Stomach (tissue), 9 donors: Measurements from ENCODE around the gene CXXC1. TPM values are rescaled to one million over a fixed set of nuclear protein-coding genes. Genes with fewer than 3 reads are reported as not detected.

Source experiments
- DNase-seq, 2 donors: peaks; one replicate each; pipeline versions ENCODE4 v3.0.0 to v3.0.0-alpha.2; 2013 to 2019
- H3K27ac ChIP-seq, 5 donors: fragments of 200-600 bp in 4 of 5; sonication (generic) in 4 of 5; one replicate each; pipeline ENCODE4 v1.5.1; 2013 to 2019; ENCODE audit warnings: mild to moderate bottlenecking in 1 of 5, moderate library complexity in 1 of 5
- H3K27me3 ChIP-seq, 3 donors: fragments of 200-600 bp; sonication (generic); one replicate each; pipeline ENCODE4 v1.5.1; 2017 to 2019; ENCODE audit warnings: mixed run types in 1 of 3
- H3K36me3 ChIP-seq, 4 donors: fragments of 200-600 bp; sonication (generic); 1 replicate in 3 of 4; 2 replicates in 1 of 4; pipeline ENCODE4 v1.5.1; 2016 to 2019
- H3K4me1 ChIP-seq, 4 donors: fragments of 200-600 bp; sonication (generic); one replicate each; pipeline ENCODE4 v1.5.1; 2016 to 2019
- H3K4me3 ChIP-seq, 4 donors: fragments of 200-600 bp; sonication (generic) in 3 of 4; one replicate each; pipeline ENCODE4 v1.5.1; 2016 to 2019; ENCODE audit warnings: mild to moderate bottlenecking in 1 of 4
- H3K9me3 ChIP-seq, 4 donors: fragments of 200-600 bp; sonication (generic); one replicate each; pipeline ENCODE4 v1.5.1; 2016 to 2019
- CTCF ChIP-seq, 7 experiments: fragments of 450-650 bp in 4 of 7; fragments of 200-600 bp in 3 of 7; sonication (generic) in 3 of 7; IDR thresholded peaks; one replicate each; pipeline ENCODE4 v1.5.1; 2016 to 2019; ENCODE audit warnings: antibody characterized with exemption in 7 of 7, control low read depth in 2 of 7, mild to moderate bottlenecking in 1 of 7
- EP300 ChIP-seq: sonication (generic); formaldehyde crosslinking; IDR thresholded peaks from one replicate; pipeline ENCODE4 v1.6.1; 2017; ENCODE audit warnings: antibody characterized with exemption
- POLR2A ChIP-seq, 4 donors: fragments of 450-650 bp; IDR thresholded peaks; one replicate each; pipeline ENCODE4 v1.6.1; 2016; ENCODE audit warnings: antibody characterized with exemption in 4 of 4, control low read depth in 2 of 4, mild to moderate bottlenecking in 1 of 4, moderate library complexity in 1 of 4
- POLR2AphosphoS5 ChIP-seq, 3 donors: sonication (generic); formaldehyde crosslinking; IDR thresholded peaks; one replicate each; pipeline ENCODE4 v1.6.1; 2016; ENCODE audit warnings: antibody characterized with exemption in 3 of 3
- WGBS, 5 donors: extraction: QIAGEN DNeasy Blood & Tissue Kit in 3 of 5; methylation state at CpG; one replicate each; pipeline versions ENCODE4 v1.1.5 to v1.1.7; 2013 to 2018; 5-methylcytosine and 5-hydroxymethylcytosine counted together
- intact Hi-C: fragments of 100-400 bp; cut with DNase I; formaldehyde crosslinking; loops from one replicate; pipeline ENCODE4 v1.15.1; 2023; ENCODE audit warnings: low total_unique reads
- polyA plus RNA-seq, 3 donors: library from polyadenylated mRNA; stranded (reverse); fragments of 200-250 nt; gene quantifications; one replicate each; pipeline ENCODE4 v1.2.3, GENCODE V29; 2013
- total RNA-seq, 5 donors: library from RNA; depleted of rRNA; stranded (reverse); fragments of >200 nt; gene quantifications; one replicate each; pipeline versions ENCODE4 v1.1.0 to v1.2.3, GENCODE V29; 2014 to 2016
- donor health status: healthy with polysubstance abuse.
- donor health status: Bipolar disorder and iron deficiency.
- donor health status: healthy.

Gene CXXC1
- total and polyA plus RNA-seq, 8 donors, result 31.9 to 195 (median 72.8) TPM

DNA sequence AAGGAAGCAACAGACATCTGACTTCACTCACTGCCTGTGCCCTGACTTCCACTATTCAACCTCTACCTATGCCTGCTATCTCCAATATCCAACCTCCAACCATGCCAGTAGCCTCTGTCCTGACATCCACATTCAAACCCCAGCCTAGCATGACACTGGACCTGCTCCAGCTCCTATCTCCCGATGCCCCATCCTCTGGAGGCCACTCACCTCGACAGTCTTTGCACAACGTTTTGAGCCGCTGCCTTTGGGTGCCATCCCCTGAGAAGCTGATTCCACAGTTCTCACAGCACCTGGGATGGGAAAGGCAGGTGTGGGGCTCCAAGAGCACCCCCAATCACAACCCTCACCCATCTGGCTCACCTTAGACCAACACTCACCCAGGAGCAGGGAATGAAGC is 11.0 kb downstream of the CXXC1 start:
- Histone ChIP-seq H3K9me3 (no peaks in the 10 kb centered on the region), H3K27ac (no peak overlapping the region), H3K4me3 (no peak overlapping the region), H3K27me3 (no peaks in the 10 kb centered on the region), H3K36me3 (peaks cover 63 to 84% (median 77%) of the 10 kb centered on the region in 4 donors), H3K4me1 (peaks cover 18 to 35% (median 28%) of the 10 kb centered on the region in 4 donors)
- 90 to 93% (median 91%) methylated on average over 4 of the region's 4 CpGs for WGBS, 5 donors
- intact Hi-C loops, result no loop called here
- no peak for TF ChIP-seq EP300
- TF ChIP-seq POLR2A (IDR thresholded peaks at IDR 0.05), result no peak
- TF ChIP-seq CTCF (IDR thresholded peaks at IDR 0.05), result no peak
- TF ChIP-seq POLR2AphosphoS5 (IDR thresholded peaks at IDR 0.05), result no peak
- DNase-seq, result no peak

- peaks cover 17 to 32% (median 26%) of the 10 kb centered on the region in 4 donors for H3K4me1 ChIP-seq
- no peak overlapping the region for H3K27ac ChIP-seq
- TF ChIP-seq CTCF (IDR thresholded peaks at IDR 0.05), result no peak
- TF ChIP-seq POLR2AphosphoS5 (IDR thresholded peaks at IDR 0.05), result no peak
- no peak for TF ChIP-seq EP300
- no peak for TF ChIP-seq POLR2A (IDR thresholded peaks at IDR 0.05)
- WGBS, 5 donors, result 95 to 98% (median 95%) methylated on average over 16 to 19 of the region's 19 CpGs
- peaks cover 69 to 93% (median 86%) of the 10 kb centered on the region in 4 donors for H3K36me3 ChIP-seq
- DNase-seq, result no peak
- H3K27me3 ChIP-seq, result no peaks in the 10 kb centered on the region
- no peak overlapping the region for H3K4me3 ChIP-seq
- intact Hi-C loops, result no loop called here
- no peaks in the 10 kb centered on the region for H3K9me3 ChIP-seq
Measured at GRCh38 chr18:50275503-50276036, 11.9 kb downstream of the CXXC1 start.

- no peaks in the 10 kb centered on the region for H3K9me3 ChIP-seq
- peaks cover 10 to 25% (median 19%) of the 10 kb centered on the region in 4 donors for H3K4me1 ChIP-seq
- DNase-seq, result no peak
- H3K4me3 ChIP-seq, result no peak overlapping the region
- TF ChIP-seq EP300, result no peak
- no peak for TF ChIP-seq POLR2A (IDR thresholded peaks at IDR 0.05)
- no peak for TF ChIP-seq CTCF (IDR thresholded peaks at IDR 0.05)
- TF ChIP-seq POLR2AphosphoS5 (IDR thresholded peaks at IDR 0.05), result no peak
- H3K27me3 ChIP-seq, result no peaks in the 10 kb centered on the region
- intact Hi-C loops, result no loop called here
- no peak overlapping the region for H3K27ac ChIP-seq
- WGBS, 5 donors, result 92 to 98% (median 98%) methylated on average over 10 of the region's 10 CpGs
- H3K36me3 ChIP-seq, result peaks cover 69 to 99% (median 92%) of the 10 kb centered on the region in 4 donors
Measured at GRCh38 chr18:50274941-50275340, 12.6 kb downstream of the CXXC1 start.

GRCh38 chr18:50274044-50274442 is 13.4 kb downstream of the CXXC1 start:
- H3K9me3 ChIP-seq, result no peaks in the 10 kb centered on the region
- intact Hi-C loops, result no loop called here
- 93 to 99% (median 96%) methylated on average over 9 to 17 of the region's 17 CpGs for WGBS, 5 donors
- H3K27ac ChIP-seq, result no peak overlapping the region
- H3K36me3 ChIP-seq, result peaks cover 76 to 100% (median 96%) of the 10 kb centered on the region in 4 donors
- no peak overlapping the region for H3K4me3 ChIP-seq
- H3K4me1 ChIP-seq, result peaks cover 1 to 16% (median 10%) of the 10 kb centered on the region in 4 donors
- TF ChIP-seq POLR2A (IDR thresholded peaks at IDR 0.05), result no peak
- H3K27me3 ChIP-seq, result no peaks in the 10 kb centered on the region
- DNase-seq, result no peak
